IgD-negative memory B cell (primary cell): ENCODE results near the gene CRABP2. TPM values are rescaled to one million over a fixed set of nuclear protein-coding genes. Genes with fewer than 3 reads are reported as not detected.

ENCODE experiments used
- H3K27ac Mint-ChIP-seq, 3 donors: one replicate each; pipeline ENCODE4 v1.8.0; 2020 to 2022; ENCODE audit warnings: mild to moderate bottlenecking in 3 of 3, mixed read lengths in 3 of 3, moderate library complexity in 1 of 3
- H3K27me3 Mint-ChIP-seq: one replicate; pipeline ENCODE4 v1.8.0; 2021; ENCODE audit warnings: mixed read lengths
- H3K36me3 Mint-ChIP-seq: one replicate; pipeline ENCODE4 v1.8.0; 2020; ENCODE audit warnings: mild to moderate bottlenecking, mixed read lengths
- H3K4me1 Mint-ChIP-seq, 3 donors: one replicate each; pipeline ENCODE4 v1.8.0; 2020 to 2022; ENCODE audit warnings: mixed read lengths in 3 of 3, mild to moderate bottlenecking in 1 of 3
- H3K4me3 Mint-ChIP-seq, 4 donors: one replicate each; pipeline ENCODE4 v1.8.0; 2020 to 2022; ENCODE audit warnings: mild to moderate bottlenecking in 4 of 4, mixed read lengths in 4 of 4, moderate library complexity in 3 of 4
- H3K9me3 Mint-ChIP-seq, 3 donors: one replicate each; pipeline ENCODE4 v1.8.0; 2020 to 2021; ENCODE audit warnings: mixed read lengths in 3 of 3, mild to moderate bottlenecking in 1 of 3
- polyA plus RNA-seq: library from polyadenylated mRNA; unstranded; fragments of 300-500 nt; fragmentation: Illumina TruSeq; gene quantifications from one replicate; pipeline ENCODE4 v1.2.3, GENCODE V29; 2021

The CRABP2 gene
- polyA plus RNA-seq, 1 donor from 2014 or later, result 0.31 TPM

DNA sequence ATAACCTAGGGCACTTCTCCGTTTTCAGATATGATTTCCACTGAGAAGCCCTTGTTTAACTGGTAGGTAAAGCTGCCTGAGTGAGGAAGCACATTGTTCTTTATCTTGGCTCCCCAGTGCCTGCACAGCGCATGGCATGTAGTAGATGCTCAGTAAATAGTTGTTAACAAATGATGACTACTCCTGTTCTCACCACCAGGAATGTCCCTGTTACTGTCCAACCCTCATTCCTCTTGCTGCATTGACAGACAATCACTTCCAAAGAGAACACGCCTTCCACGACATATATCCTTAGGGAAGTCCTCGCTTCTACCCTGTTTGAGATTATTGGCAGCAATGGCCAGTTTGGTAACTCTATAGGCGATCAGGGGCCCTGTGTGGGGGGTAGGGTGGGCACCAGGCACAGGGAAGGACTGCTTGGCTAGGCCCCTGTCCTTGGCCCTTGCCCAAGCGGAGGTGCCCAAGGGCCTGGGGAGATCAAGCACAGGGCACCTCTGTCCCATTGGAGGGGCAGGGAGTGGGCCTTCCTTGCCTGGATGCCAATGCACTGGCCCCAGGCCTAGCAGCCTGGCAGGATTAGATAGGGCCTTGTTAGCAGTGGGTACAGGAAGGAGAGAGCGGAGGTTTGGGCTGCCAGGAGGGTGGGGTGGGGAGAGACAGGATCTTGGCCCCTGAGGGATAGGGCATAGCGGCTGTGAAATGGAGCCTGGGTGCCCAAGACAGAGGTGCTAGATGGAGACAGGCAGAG is 38.3 kb downstream of the CRABP2 start:
- peaks cover 31 to 40% (median 32%) of the 10 kb centered on the region in 3 donors for H3K4me1 Mint-ChIP-seq
- peaks cover 6% of the 10 kb centered on the region for H3K27me3 Mint-ChIP-seq
- H3K36me3 Mint-ChIP-seq, result peaks cover 4% of the 10 kb centered on the region
- no peaks in the 10 kb centered on the region for H3K9me3 Mint-ChIP-seq
- H3K27ac Mint-ChIP-seq, result peak overlapping the region in 1 of 3 donors; percentile 13
- H3K4me3 Mint-ChIP-seq, result peak overlapping the region in 1 of 4 donors; percentile 91

DNA sequence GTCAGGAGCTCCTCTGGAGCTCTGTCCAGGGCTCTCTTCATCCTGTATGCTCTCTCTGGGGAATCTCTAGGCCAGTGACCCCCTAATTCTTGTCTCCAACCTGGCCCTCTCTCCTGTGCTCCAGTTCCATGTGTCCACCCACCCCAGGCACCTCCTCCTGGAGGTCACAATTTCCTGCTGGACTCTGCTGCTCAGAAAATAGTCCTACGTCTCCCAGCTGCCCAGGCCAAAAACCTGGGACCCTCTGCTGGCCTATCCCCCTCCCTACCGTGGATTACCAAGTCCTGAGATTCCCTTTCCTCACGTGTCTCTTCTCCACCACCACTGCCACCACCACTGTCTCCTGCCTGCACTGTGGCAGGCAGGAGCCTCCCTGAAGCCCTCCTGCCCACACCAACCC is 39.8 kb downstream of the CRABP2 start:
- Mint-ChIP-seq H3K9me3 (no peaks in the 10 kb centered on the region), H3K4me1 (peaks cover 34 to 52% (median 45%) of the 10 kb centered on the region in 3 donors), H3K4me3 (peak overlapping the region in 2 of 4 donors; percentile 77 to 86), H3K27me3 (no peaks in the 10 kb centered on the region), H3K36me3 (no peaks in the 10 kb centered on the region), H3K27ac (peak overlapping the region in 2 of 3 donors; percentile 22 to 80)

DNA sequence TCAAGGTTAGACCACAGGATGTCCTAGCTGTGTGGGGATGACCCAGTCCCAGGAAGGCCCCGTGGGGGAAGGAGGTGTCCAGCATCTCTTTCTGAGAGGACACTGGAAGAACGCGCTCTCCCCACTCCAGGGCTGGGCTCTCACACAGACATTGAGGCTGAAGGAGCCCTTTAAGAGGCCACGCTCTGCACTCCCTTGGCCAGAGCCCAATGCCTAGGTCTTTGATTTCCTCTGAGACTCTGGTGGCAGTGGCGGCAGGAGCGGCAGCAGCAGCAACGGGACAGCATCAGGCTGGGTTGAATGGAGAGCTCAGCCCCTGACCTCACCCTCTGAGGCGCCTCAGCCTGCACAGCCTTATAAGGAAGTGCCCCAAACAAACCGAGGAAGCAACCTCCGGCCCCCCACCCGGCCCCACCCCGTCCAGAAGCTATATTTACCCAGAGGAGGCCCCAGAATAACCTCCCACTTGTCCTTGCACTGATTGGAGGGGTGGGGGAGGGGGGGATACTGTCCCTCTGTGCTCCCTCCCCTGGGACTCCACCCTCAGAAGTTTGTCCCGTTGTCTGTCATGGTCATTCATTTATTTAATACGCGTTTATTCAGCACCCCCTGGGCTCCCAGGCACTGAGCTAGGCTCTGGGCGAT is 40.5 kb downstream of the CRABP2 start:
- Mint-ChIP-seq H3K4me3 (peak overlapping the region in 3 of 4 donors; percentile 46 to 80 (median 77)), H3K36me3 (no peaks in the 10 kb centered on the region), H3K27me3 (no peaks in the 10 kb centered on the region), H3K27ac (peak overlapping the region in 2 of 3 donors; percentile 5 to 52), H3K4me1 (peaks cover 35 to 57% (median 50%) of the 10 kb centered on the region in 3 donors), H3K9me3 (no peaks in the 10 kb centered on the region)

DNA sequence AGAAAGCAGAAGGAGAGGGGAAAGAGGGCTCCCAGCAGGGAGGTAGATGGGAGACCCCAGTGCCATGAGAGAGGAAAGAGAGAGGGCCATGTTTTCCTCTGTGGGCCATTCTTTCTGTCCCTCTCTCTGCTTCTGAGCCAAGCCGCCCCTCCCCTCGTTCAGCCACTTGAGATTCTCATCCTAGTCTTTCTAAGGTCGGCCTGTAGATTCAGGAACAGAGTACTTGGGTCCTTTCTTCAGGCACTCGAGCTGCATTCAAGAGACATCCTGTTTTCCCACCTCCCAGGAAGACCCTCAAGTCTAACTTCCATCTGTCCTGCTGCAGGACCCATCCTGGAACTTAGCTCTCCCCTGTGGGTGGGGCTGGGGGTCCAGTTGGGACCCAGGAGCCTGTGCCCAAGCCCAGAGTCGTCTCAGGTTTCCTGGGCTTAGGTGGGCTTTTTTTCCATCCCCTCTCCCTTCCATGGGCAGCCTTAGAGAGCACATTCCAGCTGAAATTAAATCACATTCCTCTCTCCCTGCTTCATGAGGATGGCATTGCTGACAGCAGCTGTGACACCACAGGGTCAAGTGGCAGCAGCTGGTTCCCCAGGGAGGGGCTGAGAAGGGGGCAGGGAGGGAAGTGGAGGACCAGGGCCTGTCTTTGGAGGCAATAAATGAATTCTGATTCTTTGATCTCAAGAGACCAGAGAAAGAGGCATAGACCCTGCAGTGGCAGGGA is 41.2 kb downstream of the CRABP2 start:
- Mint-ChIP-seq H3K27ac (peak overlapping the region; percentile 5 to 90 (median 52)), H3K9me3 (no peaks in the 10 kb centered on the region), H3K4me1 (peaks cover 42 to 64% (median 56%) of the 10 kb centered on the region in 3 donors), H3K36me3 (no peaks in the 10 kb centered on the region), H3K4me3 (peak overlapping the region in 3 of 4 donors; percentile 46 to 80 (median 77)), H3K27me3 (no peaks in the 10 kb centered on the region)

DNA sequence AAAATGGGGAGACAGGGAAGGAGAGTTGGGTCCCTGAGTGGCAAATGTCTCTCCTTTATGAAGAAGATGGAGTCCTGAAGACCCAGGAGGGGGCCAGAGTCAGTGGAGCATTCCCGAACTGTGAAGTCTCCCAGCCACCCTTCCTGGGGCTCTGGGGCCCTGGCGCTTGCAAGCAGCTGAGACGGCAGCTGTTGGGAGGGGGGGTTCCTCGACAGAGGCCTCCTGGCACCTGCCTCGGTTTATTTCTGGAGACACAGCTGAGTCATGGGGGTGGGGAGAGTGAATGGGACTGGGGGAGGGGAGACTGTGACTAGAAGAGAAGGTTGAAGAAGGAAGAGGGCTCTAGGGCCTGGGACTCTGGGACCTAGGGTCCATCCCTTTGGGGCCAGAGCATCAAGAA is 42.2 kb downstream of the CRABP2 start:
- Mint-ChIP-seq H3K9me3 (no peaks in the 10 kb centered on the region), H3K27me3 (no peaks in the 10 kb centered on the region), H3K4me1 (peaks cover 42 to 65% (median 56%) of the 10 kb centered on the region in 3 donors), H3K4me3 (peak overlapping the region in 2 of 4 donors; percentile 47 to 83), H3K27ac (peak overlapping the region in 2 of 3 donors; percentile 61 to 90), H3K36me3 (no peaks in the 10 kb centered on the region)

DNA sequence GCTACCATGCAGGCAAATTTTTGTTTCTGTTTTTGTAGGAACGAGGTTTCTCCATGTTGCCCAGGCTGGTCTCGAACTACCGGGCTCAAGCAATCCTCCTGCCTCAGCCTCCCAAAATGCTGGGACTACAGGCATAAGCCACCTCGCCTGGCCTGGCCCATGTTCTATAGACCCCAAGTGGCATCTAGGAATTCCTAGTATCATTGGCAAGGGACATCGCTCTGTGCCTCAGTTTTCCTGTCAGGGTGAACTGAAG is 42.7 kb downstream of the CRABP2 start:
- Mint-ChIP-seq H3K36me3 (no peaks in the 10 kb centered on the region), H3K4me3 (peak overlapping the region in 2 of 4 donors; percentile 47 to 83), H3K27me3 (no peaks in the 10 kb centered on the region), H3K9me3 (no peaks in the 10 kb centered on the region), H3K27ac (peak overlapping the region in 1 of 3 donors; percentile 61), H3K4me1 (peaks cover 42 to 65% (median 56%) of the 10 kb centered on the region in 3 donors)

DNA sequence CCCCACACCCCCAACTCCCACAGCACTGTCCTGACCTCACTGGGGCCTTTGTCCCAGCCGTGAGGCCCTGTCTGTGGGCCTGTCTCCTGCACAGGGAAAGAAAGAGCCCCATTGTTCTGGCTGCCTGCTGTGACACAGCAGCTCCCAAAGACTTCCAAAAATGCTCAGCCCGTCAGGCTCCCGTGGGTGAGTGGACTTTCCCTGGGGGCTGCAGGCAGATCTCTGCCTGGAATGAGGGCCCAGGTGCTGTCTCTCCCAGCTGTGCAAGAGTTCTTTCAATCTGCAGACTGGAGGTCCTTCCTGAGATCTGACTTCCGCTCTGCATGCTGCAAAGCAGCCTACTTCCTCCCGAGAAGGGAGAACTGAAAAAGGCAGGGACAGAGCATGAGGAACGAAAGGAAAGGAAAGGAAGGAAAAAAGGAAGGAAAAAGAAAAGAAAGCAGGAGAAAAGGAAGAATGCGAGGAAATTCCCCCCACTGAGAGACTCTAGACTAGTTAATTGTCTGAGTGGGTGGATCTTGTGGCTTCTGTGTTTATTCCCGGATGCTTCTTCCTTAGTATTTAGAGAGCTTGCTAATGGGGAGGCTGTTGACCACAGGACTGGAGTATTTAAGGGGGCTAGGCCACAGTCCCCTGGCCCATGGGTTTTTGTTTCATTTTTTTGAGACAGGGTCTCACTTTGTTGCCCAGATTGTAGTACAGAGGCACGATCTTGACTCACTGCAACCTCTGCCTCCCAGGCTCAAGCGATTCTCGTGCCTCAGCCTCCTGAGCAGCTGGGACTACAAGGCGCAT is 43.2 kb downstream of the CRABP2 start:
- Mint-ChIP-seq H3K4me1 (peaks cover 42 to 69% (median 60%) of the 10 kb centered on the region in 3 donors), H3K27me3 (peaks cover 4% of the 10 kb centered on the region), H3K27ac (peak overlapping the region in 1 of 3 donors; percentile 61), H3K36me3 (peaks cover 2% of the 10 kb centered on the region), H3K4me3 (peak overlapping the region in 3 of 4 donors; percentile 0 to 81 (median 8)), H3K9me3 (no peaks in the 10 kb centered on the region)

DNA sequence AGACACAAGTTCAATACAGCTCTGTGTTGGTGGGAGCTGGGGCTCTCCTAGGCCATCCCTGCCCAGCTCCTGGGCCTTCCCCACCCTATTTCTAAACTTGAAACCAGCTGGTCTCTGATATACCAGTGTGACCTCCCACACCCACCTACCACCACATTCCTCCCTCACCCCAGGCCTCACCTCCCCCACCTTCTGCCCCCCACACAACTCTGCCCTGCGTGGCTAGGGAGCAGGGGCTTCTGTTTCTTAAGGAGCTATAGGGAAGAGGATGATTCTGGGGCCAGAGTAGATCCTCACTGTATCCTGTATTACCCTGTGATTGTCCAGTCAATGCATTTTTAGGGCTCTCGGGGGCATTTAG is 44.7 kb downstream of the CRABP2 start:
- Mint-ChIP-seq H3K36me3 (peaks cover 2% of the 10 kb centered on the region), H3K4me1 (peaks cover 48 to 67% (median 59%) of the 10 kb centered on the region in 3 donors), H3K27me3 (peaks cover 17% of the 10 kb centered on the region), H3K27ac (peak overlapping the region in 2 of 3 donors; percentile 61 to 91), H3K4me3 (peak overlapping the region; percentile 4 to 85 (median 52)), H3K9me3 (no peaks in the 10 kb centered on the region)

DNA sequence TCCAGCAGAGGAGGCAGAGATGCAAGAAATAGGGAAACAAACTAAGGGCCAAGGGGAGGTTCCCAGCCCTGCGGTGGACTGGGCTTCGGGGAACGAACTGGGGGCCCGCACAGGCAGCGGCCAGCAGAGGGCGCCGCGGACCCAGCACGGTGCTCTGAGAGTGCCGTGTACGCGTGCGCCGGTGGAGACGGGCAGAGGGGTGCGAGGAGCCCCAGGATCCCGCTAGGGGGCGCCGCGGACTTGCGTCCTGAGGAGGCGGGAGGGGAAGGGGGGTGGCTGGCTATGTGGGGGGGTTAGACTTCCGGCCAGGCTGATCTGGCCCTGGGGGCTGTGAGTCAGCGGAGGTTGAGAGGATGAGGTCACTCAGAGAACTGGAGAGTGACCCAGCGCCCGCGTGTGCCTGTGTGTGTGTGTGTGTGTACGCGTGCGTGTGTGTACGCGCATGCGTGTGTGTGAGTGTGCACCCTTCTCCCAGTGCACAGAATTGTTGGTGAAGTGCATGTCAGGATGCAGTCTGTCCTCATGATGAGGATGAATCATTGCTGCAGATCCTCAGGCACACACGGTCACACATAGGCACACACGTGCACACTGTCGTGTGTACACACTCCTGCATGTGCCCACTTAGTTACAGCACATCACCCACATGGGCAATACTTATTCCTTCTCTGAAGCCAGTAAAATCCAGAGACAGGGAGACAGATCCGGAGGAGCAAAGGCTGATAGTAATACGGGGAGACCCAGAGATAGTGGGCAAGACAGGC is 45.2 kb downstream of the CRABP2 start:
- Mint-ChIP-seq H3K9me3 (no peaks in the 10 kb centered on the region), H3K4me1 (peaks cover 45 to 62% (median 53%) of the 10 kb centered on the region in 3 donors), H3K27ac (peak overlapping the region in 2 of 3 donors; percentile 46 to 91), H3K36me3 (peaks cover 2% of the 10 kb centered on the region), H3K4me3 (peak overlapping the region; percentile 15 to 82 (median 55)), H3K27me3 (peaks cover 22% of the 10 kb centered on the region)

DNA sequence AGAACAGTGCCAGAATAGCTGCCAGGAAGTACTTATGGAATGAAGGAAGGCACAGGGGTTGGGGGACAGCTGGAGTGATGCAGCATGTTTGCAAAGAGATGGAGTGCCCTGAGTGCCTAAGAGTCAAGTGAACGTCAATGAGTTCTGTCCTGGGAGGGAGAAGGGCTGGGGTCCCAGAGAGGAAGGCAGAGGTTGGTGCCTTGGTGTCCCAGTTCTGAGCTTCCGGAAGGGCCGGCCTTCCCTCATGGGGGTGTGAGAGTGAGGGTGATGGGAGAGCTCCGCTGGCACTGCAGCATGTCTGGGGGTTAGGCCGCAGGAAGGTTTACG is 45.8 kb downstream of the CRABP2 start:
- Mint-ChIP-seq H3K36me3 (peaks cover 2% of the 10 kb centered on the region), H3K4me3 (peak overlapping the region in 3 of 4 donors; percentile 15 to 82 (median 51)), H3K4me1 (peaks cover 42 to 57% (median 49%) of the 10 kb centered on the region in 3 donors), H3K9me3 (no peaks in the 10 kb centered on the region), H3K27me3 (peaks cover 24% of the 10 kb centered on the region), H3K27ac (peak overlapping the region in 2 of 3 donors; percentile 46 to 91)

DNA sequence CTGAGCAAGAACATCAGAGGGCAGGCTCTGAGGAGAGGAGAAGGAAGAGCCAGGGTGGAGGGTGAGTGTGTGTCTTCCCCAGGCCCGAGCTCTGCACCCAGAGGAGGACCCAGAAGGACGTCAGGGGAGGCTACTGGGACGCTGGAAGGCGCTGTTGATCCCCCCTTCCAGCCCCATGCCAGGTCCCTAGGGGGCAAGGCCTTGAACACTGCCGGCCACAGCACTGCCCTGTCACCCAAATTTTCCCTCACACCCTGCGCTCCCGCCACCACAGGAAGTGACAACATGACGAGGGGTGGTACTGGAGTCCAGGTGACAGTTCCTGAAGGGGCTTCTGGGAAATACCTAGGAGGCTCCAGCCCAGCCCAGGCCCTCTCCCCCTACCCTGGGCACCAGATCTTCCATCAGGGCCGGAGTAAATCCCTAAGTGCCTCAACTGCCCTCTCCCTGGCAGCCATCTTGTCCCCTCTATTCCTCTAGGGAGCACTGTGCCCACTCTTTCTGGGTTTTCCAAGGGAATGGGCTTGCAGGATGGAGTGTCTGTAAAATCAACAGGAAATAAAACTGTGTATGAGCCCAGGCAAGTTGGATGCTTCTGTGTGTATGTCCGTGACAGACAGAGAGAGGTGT is 46.3 kb downstream of the CRABP2 start:
- Mint-ChIP-seq H3K4me1 (peaks cover 38 to 53% (median 44%) of the 10 kb centered on the region in 3 donors), H3K27ac (peak overlapping the region in 1 of 3 donors; percentile 46), H3K27me3 (peaks cover 29% of the 10 kb centered on the region), H3K4me3 (peak overlapping the region in 3 of 4 donors; percentile 15 to 82 (median 47)), H3K9me3 (no peaks in the 10 kb centered on the region), H3K36me3 (peaks cover 2% of the 10 kb centered on the region)

DNA sequence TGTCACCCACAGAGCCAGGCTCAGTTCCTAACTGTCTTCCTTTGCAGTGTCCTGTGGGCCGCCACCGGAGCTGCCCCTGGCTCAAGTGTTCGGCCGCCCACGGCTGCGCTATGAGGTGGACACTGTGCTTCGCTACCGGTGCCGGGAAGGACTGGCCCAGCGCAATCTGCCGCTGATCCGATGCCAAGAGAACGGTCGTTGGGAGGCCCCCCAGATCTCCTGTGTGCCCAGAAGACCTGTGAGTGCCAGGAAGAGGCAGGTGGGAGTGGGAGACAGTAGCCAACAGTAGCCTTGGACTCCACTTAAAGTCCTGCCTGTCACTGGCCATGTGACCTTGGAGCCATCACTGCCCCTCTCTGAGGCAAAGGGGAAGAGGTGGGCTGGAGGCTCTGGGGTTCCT is 46.9 kb downstream of the CRABP2 start:
- no peaks in the 10 kb centered on the region for H3K9me3 Mint-ChIP-seq
- peaks cover 38 to 48% (median 41%) of the 10 kb centered on the region in 3 donors for H3K4me1 Mint-ChIP-seq
- peak overlapping the region in 1 of 4 donors; percentile 61 for H3K4me3 Mint-ChIP-seq
- peaks cover 34% of the 10 kb centered on the region for H3K27me3 Mint-ChIP-seq
- H3K27ac Mint-ChIP-seq, result peak overlapping the region in 1 of 3 donors; percentile 58
- peaks cover 2% of the 10 kb centered on the region for H3K36me3 Mint-ChIP-seq

DNA sequence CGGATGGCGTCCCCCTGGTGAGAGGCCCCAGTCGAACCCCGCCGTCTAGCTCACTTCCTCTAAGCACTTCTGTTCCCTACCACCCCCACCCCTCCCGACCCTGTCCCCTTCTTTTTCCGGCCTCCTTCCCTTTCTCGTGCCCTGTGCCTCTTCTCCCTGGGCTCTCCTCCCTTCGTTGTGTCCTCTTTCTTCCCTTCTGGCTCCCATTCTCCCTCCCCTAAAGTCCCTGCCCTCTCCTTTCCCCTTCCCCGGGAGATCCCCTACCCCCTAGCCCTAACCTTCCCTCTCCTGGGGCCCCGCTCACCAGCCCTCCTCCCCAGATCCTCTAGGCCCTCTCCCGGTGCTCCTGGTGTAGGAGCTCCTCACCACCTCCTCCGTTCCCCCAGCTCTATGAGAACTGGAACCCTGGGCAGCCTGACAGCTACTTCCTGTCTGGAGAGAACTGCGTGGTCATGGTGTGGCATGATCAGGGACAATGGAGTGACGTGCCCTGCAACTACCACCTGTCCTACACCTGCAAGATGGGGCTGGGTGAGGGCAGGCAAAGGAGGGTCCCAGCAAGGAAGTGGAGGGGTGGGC is 47.6 kb downstream of the CRABP2 start:
- peaks cover 35 to 42% (median 38%) of the 10 kb centered on the region in 3 donors for H3K4me1 Mint-ChIP-seq
- H3K4me3 Mint-ChIP-seq, result peak overlapping the region; percentile 16 to 93 (median 78)
- H3K27ac Mint-ChIP-seq, result peak overlapping the region in 1 of 3 donors; percentile 58
- H3K27me3 Mint-ChIP-seq, result peaks cover 41% of the 10 kb centered on the region
- H3K9me3 Mint-ChIP-seq, result no peaks in the 10 kb centered on the region
- peaks cover 2% of the 10 kb centered on the region for H3K36me3 Mint-ChIP-seq
